GM12878 (cell line): ENCODE results near the gene TNFRSF14. TPM values are rescaled to one million over a fixed set of nuclear protein-coding genes. Genes with fewer than 3 reads are reported as not detected.

Experiments used
- ATAC-seq: fragments of 200-7000 bp; cut with Tn5 transposase; 3 replicates; pipeline ENCODE4 v1.9.1; 2020; ENCODE audit warnings: mild to moderate bottlenecking, moderate library complexity
- BruUV-seq: library from RNA; stranded (reverse); fragments of 400-500 nt; replicated peaks from 2 replicates; lab custom pipeline; 2021; lab: Mats Ljungman, UMichigan
- CTCF ChIA-PET: fragments of 300-600 bp; sonication (Branson Sonifier 250); formaldehyde crosslinking; extraction: SDS; loops from one replicate; lab custom pipeline; 2021; ENCODE audit warnings: inconsistent platforms; lab: Yijun Ruan, JAX
- POLR2A ChIA-PET: fragments of 350-600 bp; formaldehyde crosslinking; extraction: SDS; loops from one replicate; lab custom pipeline; 2021; ENCODE audit warnings: inconsistent platforms; lab: Charles Lee
- RAD21 ChIA-PET: fragments of 300-600 bp; sonication (Branson Sonifier 250); formaldehyde crosslinking; loops from one replicate; lab custom pipeline; 2023; ENCODE audit warnings: antibody characterized with exemption; ENCODE audit not compliant: unreplicated experiment; lab: Charles Lee
- SMC1A ChIA-PET: fragments of 300-600 bp; sonication (Branson Sonifier 250); formaldehyde crosslinking; loops from one replicate; lab custom pipeline; 2023; ENCODE audit not compliant: unreplicated experiment, uncharacterized antibody; lab: Charles Lee
- DNase-seq: peaks from one replicate; pipeline ENCODE4 v3.0.0-alpha.2; 2011; ENCODE audit warnings: low read depth, low spot score
- FAIRE-seq: peaks from 3 replicates; lab custom pipeline; 2011; peaks lifted over from hg19 to GRCh38; lab: Jason Lieb, UNC
- H2AFZ ChIP-seq: 2 replicates; pipeline ENCODE4 v1.6.0; 2011; ENCODE audit warnings: low read depth, low read length, control low read depth; ENCODE audit not compliant: control insufficient read depth
- H3K27ac ChIP-seq: 2 replicates; pipeline ENCODE4 v1.5.1; 2011; ENCODE audit warnings: control low read depth; ENCODE audit not compliant: control insufficient read depth, insufficient read depth
- H3K27me3 ChIP-seq, 2 experiments: replicated peaks in 1 of 2; 2 replicates each; pipeline versions ENCODE4 v1.6.0 to v1.6.1; 2011; ENCODE audit warnings: low read length in 1 of 2; ENCODE audit not compliant: control insufficient read depth in 2 of 2, insufficient read depth in 2 of 2
- H3K36me3 ChIP-seq, 2 experiments: 2 replicates each; pipeline ENCODE4 v1.5.1; 2011; ENCODE audit warnings: low read length in 1 of 2; ENCODE audit not compliant: control insufficient read depth in 2 of 2, insufficient read depth in 2 of 2
- H3K4me1 ChIP-seq: 2 replicates; pipeline ENCODE4 v1.6.1; 2011; ENCODE audit warnings: mild to moderate bottlenecking, low read length, moderate library complexity, mixed read lengths; ENCODE audit not compliant: control insufficient read depth, insufficient read depth
- H3K4me2 ChIP-seq: 2 replicates; pipeline ENCODE4 v1.6.0; 2011; ENCODE audit warnings: control low read depth; ENCODE audit not compliant: control insufficient read depth, insufficient read depth
- H3K4me3 ChIP-seq: fragments of 200-600 bp; sonication (generic); 2 replicates; pipeline ENCODE4 v1.5.1; 2016
- H3K79me2 ChIP-seq: 2 replicates; pipeline ENCODE4 v1.6.0; 2011; ENCODE audit warnings: low read length; ENCODE audit not compliant: control insufficient read depth, insufficient read depth
- H3K9ac ChIP-seq: 2 replicates; pipeline ENCODE4 v1.8.0; 2011; ENCODE audit warnings: low read length, control low read depth, mixed read lengths; ENCODE audit not compliant: control insufficient read depth, insufficient read depth
- H3K9me3 ChIP-seq: replicated peaks from 3 replicates; pipeline ENCODE4 v1.5.1; 2011; ENCODE audit warnings: mild to moderate bottlenecking, low read length; ENCODE audit not compliant: control insufficient read depth, insufficient read depth
- H4K20me1 ChIP-seq: 2 replicates; pipeline ENCODE4 v1.6.0; 2011; ENCODE audit not compliant: control insufficient read depth, insufficient read depth
- BHLHE40 ChIP-seq, 2 experiments: fragments of 450-650 bp in 1 of 2; IDR thresholded peaks; 2 replicates each; pipeline ENCODE4 v1.6.1; 2011 to 2017; ENCODE audit warnings: low read depth in 2 of 2, borderline replicate concordance in 1 of 2, improper control_type of control experiment in 1 of 2, low read length in 1 of 2, mild to moderate bottlenecking in 1 of 2
- CEBPB ChIP-seq, 2 experiments: fragments of 150-350 bp in 1 of 2; IDR thresholded peaks; 2 replicates each; pipeline ENCODE4 v1.6.1; 2012 to 2014; ENCODE audit warnings: low read depth in 2 of 2, low read length in 2 of 2, borderline replicate concordance in 1 of 2, inconsistent platforms in 1 of 2
- DPF2 ChIP-seq: fragments of 450-650 bp; IDR thresholded peaks from 2 replicates; pipeline ENCODE4 v1.6.1; 2017; ENCODE audit warnings: mild to moderate bottlenecking
- ESRRA ChIP-seq: IDR thresholded peaks from 2 replicates; pipeline ENCODE4 v1.6.1; 2012; ENCODE audit warnings: mild to moderate bottlenecking, low read length, improper control_type of control experiment
- HDGF ChIP-seq: fragments of 450-650 bp; IDR thresholded peaks from 2 replicates; pipeline ENCODE4 v1.6.1; 2016; ENCODE audit warnings: antibody characterized with exemption
- JUND ChIP-seq: IDR thresholded peaks from 2 replicates; pipeline ENCODE4 v1.6.1; 2012; ENCODE audit warnings: low read depth, mild to moderate bottlenecking, low read length, improper control_type of control experiment, moderate library complexity
- NFXL1 ChIP-seq: fragments of 450-650 bp; IDR thresholded peaks from 2 replicates; pipeline ENCODE4 v1.6.1; 2017; ENCODE audit warnings: antibody characterized with exemption, mild to moderate bottlenecking, borderline replicate concordance
- RELB ChIP-seq: fragments of 450-650 bp; IDR thresholded peaks from 2 replicates; pipeline ENCODE4 v1.6.1; 2017; ENCODE audit warnings: low read depth, mild to moderate bottlenecking, moderate library complexity
- SIN3A ChIP-seq: IDR thresholded peaks from 2 replicates; pipeline ENCODE4 v1.6.1; 2012; ENCODE audit warnings: low read depth, low read length, improper control_type of control experiment
- TAF1 ChIP-seq: IDR thresholded peaks from 2 replicates; pipeline ENCODE4 v1.6.1; 2011; ENCODE audit warnings: mild to moderate bottlenecking, low read depth, low read length, borderline replicate concordance
- ZNF384 ChIP-seq: IDR thresholded peaks from 2 replicates; pipeline ENCODE4 v1.6.1; 2012; ENCODE audit warnings: low read depth, mild to moderate bottlenecking, low read length, improper control_type of control experiment, borderline replicate concordance
- WGBS: methylation state at CpG from one replicate; pipeline ENCODE4 v1.1.6; 2016; ENCODE audit warnings: low lambda C conversion rate; ENCODE audit not compliant: insufficient replicate concordance, insufficient coverage; ENCODE audit errors: missing lambda C conversion rate; 5-methylcytosine and 5-hydroxymethylcytosine counted together
- in situ Hi-C: fragments of 300-500 bp; cut with MboI; formaldehyde crosslinking; loops from 9 replicates; pipeline ENCODE4 v1.14.3; 2018; ENCODE audit warnings: mixed read lengths
- intact Hi-C: fragments of 100-400 bp; cut with micrococcal nuclease; formaldehyde crosslinking; loops from one replicate; pipeline ENCODE4 v1.14.2; 2022; ENCODE audit not compliant: unreplicated experiment
- polyA plus RNA-seq, 11 experiments: library from polyadenylated mRNA; depleted of rRNA in 4 of 11; unstranded in 6 of 11; stranded (reverse) in 5 of 11; fragments of >200 nt; fragmentation: Nextera tagmentation in 4 of 11; fragmentation: Illumina TruSeq in 1 of 11; extraction: Ambion mirVana in 4 of 11; extraction: Trizol in 1 of 11; gene quantifications; 1 replicate in 1 of 11; 2 replicates in 10 of 11; pipeline versions ENCODE4 v1.2.1 to v1.2.3, GENCODE V29; 2011 to 2016; ENCODE audit warnings: inconsistent platforms in 2 of 11, missing spikeins in 2 of 11, low read depth in 1 of 11
- total RNA-seq, 4 experiments: library from RNA; depleted of rRNA in 3 of 4; stranded (reverse); fragments of >200 nt in 3 of 4; fragmentation: Illumina TruSeq in 1 of 4; extraction: Trizol in 1 of 4; gene quantifications; 2 replicates each; pipeline versions ENCODE4 v1.2.1 to v1.2.3, GENCODE V29; 2013 to 2021
- TF ChIP-seq, protein P1 (sequence below): fragments of 150-350 bp; IDR thresholded peaks from 2 replicates; pipeline ENCODE4 v1.6.1; 2016; ENCODE audit warnings: low read depth, low read length

TNFRSF14 gene
- total and polyA plus RNA-seq, 10 of the 15 experiments (the other 5 are each of a cell fraction or from before 2014, with no cell fraction given) = 0.43 to 114 (median 41.5) TPM

- H3K4me1 ChIP-seq = peaks cover 24% of the 10 kb centered on the region
- 81% methylated on average over 6 of the region's 6 CpGs for WGBS
Observed at GRCh38 chr1:2558861-2559260, 2.7 kb downstream of the TNFRSF14 start.

More at GRCh38 chr1:2558861-2559260, 2.7 kb downstream of the TNFRSF14 start:
- peaks cover 0 to 2% of the 10 kb centered on the region in 2 experiments; a peak in 3 of 4 replicates for H3K36me3 ChIP-seq
- TF ChIP-seq JUND = no peak
- no peak for TF ChIP-seq TAF1
- TF ChIP-seq RELB = no peak
- no peak for TF ChIP-seq ZNF384
- TF ChIP-seq SIN3A = no peak
- TF ChIP-seq DPF2 = no peak
- TF ChIP-seq CEBPB (IDR thresholded peaks at IDR 0.05; ENCODE audit: borderline replicate concordance in 1 of 2, low read depth in 2 of 2, low read length in 2 of 2) = no peak
- TF ChIP-seq NFXL1 = no peak
- TF ChIP-seq BHLHE40 (IDR thresholded peaks at IDR 0.05; ENCODE audit: borderline replicate concordance in 1 of 2, low read depth in 2 of 2, low read length in 1 of 2) = no peak
- TF ChIP-seq HDGF = no peak
- TF ChIP-seq, protein P1, sequence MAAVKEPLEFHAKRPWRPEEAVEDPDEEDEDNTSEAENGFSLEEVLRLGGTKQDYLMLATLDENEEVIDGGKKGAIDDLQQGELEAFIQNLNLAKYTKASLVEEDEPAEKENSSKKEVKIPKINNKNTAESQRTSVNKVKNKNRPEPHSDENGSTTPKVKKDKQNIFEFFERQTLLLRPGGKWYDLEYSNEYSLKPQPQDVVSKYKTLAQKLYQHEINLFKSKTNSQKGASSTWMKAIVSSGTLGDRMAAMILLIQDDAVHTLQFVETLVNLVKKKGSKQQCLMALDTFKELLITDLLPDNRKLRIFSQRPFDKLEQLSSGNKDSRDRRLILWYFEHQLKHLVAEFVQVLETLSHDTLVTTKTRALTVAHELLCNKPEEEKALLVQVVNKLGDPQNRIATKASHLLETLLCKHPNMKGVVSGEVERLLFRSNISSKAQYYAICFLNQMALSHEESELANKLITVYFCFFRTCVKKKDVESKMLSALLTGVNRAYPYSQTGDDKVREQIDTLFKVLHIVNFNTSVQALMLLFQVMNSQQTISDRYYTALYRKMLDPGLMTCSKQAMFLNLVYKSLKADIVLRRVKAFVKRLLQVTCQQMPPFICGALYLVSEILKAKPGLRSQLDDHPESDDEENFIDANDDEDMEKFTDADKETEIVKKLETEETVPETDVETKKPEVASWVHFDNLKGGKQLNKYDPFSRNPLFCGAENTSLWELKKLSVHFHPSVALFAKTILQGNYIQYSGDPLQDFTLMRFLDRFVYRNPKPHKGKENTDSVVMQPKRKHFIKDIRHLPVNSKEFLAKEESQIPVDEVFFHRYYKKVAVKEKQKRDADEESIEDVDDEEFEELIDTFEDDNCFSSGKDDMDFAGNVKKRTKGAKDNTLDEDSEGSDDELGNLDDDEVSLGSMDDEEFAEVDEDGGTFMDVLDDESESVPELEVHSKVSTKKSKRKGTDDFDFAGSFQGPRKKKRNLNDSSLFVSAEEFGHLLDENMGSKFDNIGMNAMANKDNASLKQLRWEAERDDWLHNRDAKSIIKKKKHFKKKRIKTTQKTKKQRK = no peak
- no peak for TF ChIP-seq ESRRA
- H3K9ac ChIP-seq = no peak overlapping the region
- BruUV-seq = no TSS peak
- ChIA-PET RAD21 (no interaction called here), SMC1A (interaction anchor here (0.9 to 4.7 kb wide), 2 partner anchors 15 to 25 kb away, joined by 3 to 39 read pairs; partner anchors contain the start of gene PRXL2B), POLR2A (interaction anchor here (1.4 to 5.5 kb wide), 2 partner anchors 12 to 20 kb away, joined by 3 to 60 read pairs; no protein-coding TSS in a partner anchor), CTCF (interaction anchor here (5.1 kb wide), 1 partner anchor 25 kb away, joined by 54 read pairs; the partner anchor contains the start of gene PRXL2B)
- H3K79me2 ChIP-seq = peaks cover 38% of the 10 kb centered on the region
- ATAC-seq = no peak
- DNase-seq = no peak
- no peaks in the 10 kb centered on the region for H4K20me1 ChIP-seq
- intact Hi-C loops = loop anchor here (5.0 kb wide), 1 partner anchor 863 kb away; no protein-coding TSS in a partner anchor
- H3K4me2 ChIP-seq = no peak overlapping the region
- H2AFZ ChIP-seq = no peak overlapping the region
- FAIRE-seq = no peak
- no peak overlapping the region for H3K4me3 ChIP-seq
- H3K27ac ChIP-seq = no peak overlapping the region
- no peaks in the 10 kb centered on the region for H3K9me3 ChIP-seq
- in situ Hi-C loops = no loop called here
- no peaks in the 10 kb centered on the region for H3K27me3 ChIP-seq
